Astrocyte (in vitro differentiated cells and primary cell): ENCODE data around the gene ARPC4. TPM values are rescaled to one million over a fixed set of nuclear protein-coding genes. Genes with fewer than 3 reads are reported as not detected.

Source experiments
- DNase-seq: peaks from one replicate; pipeline ENCODE4 v3.0.0-alpha.2; 2010; ENCODE audit warnings: low read depth
- FAIRE-seq: peaks from 2 replicates; lab custom pipeline; 2011; peaks lifted over from hg19 to GRCh38; lab: Jason Lieb, UNC
- H2AFZ ChIP-seq: 2 replicates; pipeline ENCODE4 v1.6.0; 2012; ENCODE audit warnings: low read depth, low read length, inconsistent platforms
- H3K27ac ChIP-seq: 2 replicates; pipeline ENCODE4 v1.5.1; 2011; ENCODE audit warnings: low read depth, low read length, inconsistent platforms
- H3K27me3 ChIP-seq: 2 replicates; pipeline ENCODE4 v1.6.0; 2011; ENCODE audit warnings: low read length, inconsistent platforms; ENCODE audit not compliant: insufficient read depth
- H3K36me3 ChIP-seq: 2 replicates; pipeline ENCODE4 v1.5.1; 2011; ENCODE audit warnings: low read length, inconsistent platforms; ENCODE audit not compliant: insufficient read depth
- H3K4me1 ChIP-seq: 2 replicates; pipeline ENCODE4 v1.5.1; 2011; ENCODE audit warnings: low read length, inconsistent platforms; ENCODE audit not compliant: insufficient read depth
- H3K4me2 ChIP-seq: 2 replicates; pipeline ENCODE4 v1.6.0; 2012; ENCODE audit warnings: low read length, inconsistent platforms
- H3K4me3 ChIP-seq: 2 replicates; pipeline ENCODE4 v1.5.1; 2011; ENCODE audit warnings: low read depth, mild to moderate bottlenecking, low read length, inconsistent platforms; ENCODE audit not compliant: insufficient read depth
- H3K79me2 ChIP-seq: 2 replicates; pipeline ENCODE4 v1.6.0; 2012; ENCODE audit warnings: mild to moderate bottlenecking, low read length, inconsistent platforms; ENCODE audit not compliant: insufficient read depth
- H3K9ac ChIP-seq: 2 replicates; pipeline ENCODE4 v1.6.0; 2012; ENCODE audit warnings: mild to moderate bottlenecking, low read length, inconsistent platforms
- H3K9me3 ChIP-seq: 2 replicates; pipeline ENCODE4 v1.5.1; 2012; ENCODE audit warnings: low read depth, mild to moderate bottlenecking, low read length, inconsistent platforms; ENCODE audit not compliant: insufficient read depth
- H4K20me1 ChIP-seq: 2 replicates; pipeline ENCODE4 v1.6.0; 2012; ENCODE audit warnings: low read length, inconsistent platforms; ENCODE audit not compliant: insufficient read depth
- H3K27ac Mint-ChIP-seq: one replicate; pipeline ENCODE4 v1.8.0; 2021; ENCODE audit warnings: mild to moderate bottlenecking, mixed read lengths; ENCODE audit not compliant: unreplicated experiment
- H3K27me3 Mint-ChIP-seq: one replicate; pipeline ENCODE4 v1.8.0; 2021; ENCODE audit warnings: low read depth, mixed read lengths; ENCODE audit not compliant: unreplicated experiment
- H3K36me3 Mint-ChIP-seq: one replicate; pipeline ENCODE4 v1.8.0; 2021; ENCODE audit warnings: low read depth, mixed read lengths; ENCODE audit not compliant: unreplicated experiment
- H3K4me1 Mint-ChIP-seq: one replicate; pipeline ENCODE4 v1.8.0; 2021; ENCODE audit warnings: low read depth, mixed read lengths; ENCODE audit not compliant: unreplicated experiment
- H3K4me3 Mint-ChIP-seq: one replicate; pipeline ENCODE4 v1.8.0; 2021; ENCODE audit warnings: mild to moderate bottlenecking, moderate library complexity, mixed read lengths; ENCODE audit not compliant: unreplicated experiment
- H3K9me3 Mint-ChIP-seq: one replicate; pipeline ENCODE4 v1.8.0; 2021; ENCODE audit warnings: mild to moderate bottlenecking, mixed read lengths; ENCODE audit not compliant: unreplicated experiment
- EZH2 ChIP-seq: IDR thresholded peaks from 2 replicates; pipeline ENCODE4 v1.6.1; 2012; ENCODE audit warnings: mild to moderate bottlenecking, low read length, inconsistent platforms; ENCODE audit not compliant: insufficient read depth
- total RNA-seq: library from RNA; stranded (reverse); gene quantifications from 2 replicates; pipeline ENCODE4 v1.2.1, GENCODE V29; 2021
- TF ChIP-seq, protein P1 (sequence below): IDR thresholded peaks from 2 replicates; pipeline ENCODE4 v1.5.1; 2011; ENCODE audit warnings: low read depth, mild to moderate bottlenecking, inconsistent platforms, low read length, moderate library complexity; ENCODE audit not compliant: insufficient read depth

The ARPC4 gene
- total RNA-seq, 1 donor from 2014 or later: 205 TPM

DNA sequence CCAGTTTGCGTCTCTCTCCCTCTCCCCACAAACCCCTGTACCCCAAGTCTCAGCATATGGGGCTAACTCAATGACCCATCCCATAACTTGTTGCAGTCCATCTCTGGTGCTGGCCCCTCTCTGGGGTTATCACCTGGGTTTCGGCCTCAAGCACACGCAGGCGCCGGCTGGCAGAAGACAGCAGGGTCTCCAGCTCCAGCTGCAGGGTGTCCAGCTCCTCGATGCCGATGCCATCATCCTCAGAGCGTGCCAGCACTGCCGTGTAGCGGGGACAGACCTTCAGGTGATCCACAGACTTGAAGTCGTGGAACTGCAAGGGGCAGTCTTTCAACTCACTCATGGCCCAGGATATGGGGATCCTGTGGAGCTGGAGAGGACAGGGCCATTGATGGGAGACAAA lies 1.8 kb upstream of the ARPC4 start:
- Histone ChIP-seq H3K27me3 (no peaks in the 10 kb centered on the region), H2AFZ (no peak overlapping the region), H3K9me3 (no peaks in the 10 kb centered on the region), H3K4me1 (peaks cover 15% of the 10 kb centered on the region), H3K4me3 (no peak overlapping the region), H3K27ac (no peak overlapping the region), H3K4me2 (peak overlapping the region; percentile 99), H3K36me3 (peaks cover 22% of the 10 kb centered on the region), H3K9ac (peak overlapping the region; percentile 97), H3K79me2 (peaks cover 51% of the 10 kb centered on the region), H4K20me1 (peaks cover 17% of the 10 kb centered on the region)
- H3K27me3 Mint-ChIP-seq: no peaks in the 10 kb centered on the region
- peaks cover 25% of the 10 kb centered on the region for H3K36me3 Mint-ChIP-seq
- FAIRE-seq (no peak), DNase-seq (no peak)
- H3K9me3 Mint-ChIP-seq: no peaks in the 10 kb centered on the region
- H3K4me1 Mint-ChIP-seq: peaks cover 28% of the 10 kb centered on the region
- no peak overlapping the region for H3K27ac Mint-ChIP-seq
- peak overlapping the region; percentile 96 for H3K4me3 Mint-ChIP-seq
- no peak for TF ChIP-seq EZH2
- TF ChIP-seq, protein P1, sequence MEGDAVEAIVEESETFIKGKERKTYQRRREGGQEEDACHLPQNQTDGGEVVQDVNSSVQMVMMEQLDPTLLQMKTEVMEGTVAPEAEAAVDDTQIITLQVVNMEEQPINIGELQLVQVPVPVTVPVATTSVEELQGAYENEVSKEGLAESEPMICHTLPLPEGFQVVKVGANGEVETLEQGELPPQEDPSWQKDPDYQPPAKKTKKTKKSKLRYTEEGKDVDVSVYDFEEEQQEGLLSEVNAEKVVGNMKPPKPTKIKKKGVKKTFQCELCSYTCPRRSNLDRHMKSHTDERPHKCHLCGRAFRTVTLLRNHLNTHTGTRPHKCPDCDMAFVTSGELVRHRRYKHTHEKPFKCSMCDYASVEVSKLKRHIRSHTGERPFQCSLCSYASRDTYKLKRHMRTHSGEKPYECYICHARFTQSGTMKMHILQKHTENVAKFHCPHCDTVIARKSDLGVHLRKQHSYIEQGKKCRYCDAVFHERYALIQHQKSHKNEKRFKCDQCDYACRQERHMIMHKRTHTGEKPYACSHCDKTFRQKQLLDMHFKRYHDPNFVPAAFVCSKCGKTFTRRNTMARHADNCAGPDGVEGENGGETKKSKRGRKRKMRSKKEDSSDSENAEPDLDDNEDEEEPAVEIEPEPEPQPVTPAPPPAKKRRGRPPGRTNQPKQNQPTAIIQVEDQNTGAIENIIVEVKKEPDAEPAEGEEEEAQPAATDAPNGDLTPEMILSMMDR: no peak

DNA sequence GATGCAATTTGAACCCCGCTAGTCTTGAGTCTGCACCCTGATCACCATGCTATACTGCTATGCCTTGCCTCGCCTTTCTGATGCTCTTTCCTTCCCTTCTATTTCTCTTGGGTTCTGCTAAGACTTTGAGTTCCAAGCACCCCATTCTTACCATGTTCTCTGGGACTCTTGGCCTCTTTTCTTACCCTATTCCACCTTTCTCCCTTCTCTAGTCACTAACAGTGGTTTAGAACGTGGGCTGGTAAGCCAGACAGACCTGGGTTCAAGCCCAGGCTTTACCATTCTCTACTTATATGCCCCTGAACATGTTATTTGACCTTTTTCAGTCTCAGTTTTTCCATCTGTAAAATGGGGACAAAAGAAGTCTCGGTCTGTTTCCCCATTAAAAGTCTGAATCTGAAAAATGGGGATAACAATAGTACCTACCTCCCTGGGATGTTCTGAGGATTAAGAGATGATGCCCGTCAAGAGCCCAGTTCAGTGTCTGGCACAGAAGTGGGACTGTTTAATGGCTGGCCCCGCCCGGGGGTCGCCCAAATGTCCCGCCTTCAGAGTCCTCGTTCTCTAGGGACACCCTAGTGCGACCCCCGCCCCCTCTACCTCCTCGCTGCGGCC lies 985 bp upstream of the ARPC4 start:
- Histone ChIP-seq H3K4me1 (peaks cover 15% of the 10 kb centered on the region), H3K79me2 (peaks cover 58% of the 10 kb centered on the region), H3K9ac (peak overlapping the region; percentile 97), H3K36me3 (peaks cover 15% of the 10 kb centered on the region), H4K20me1 (peaks cover 22% of the 10 kb centered on the region), H3K9me3 (no peaks in the 10 kb centered on the region), H3K27ac (peak overlapping the region; percentile 99), H3K4me2 (peak overlapping the region; percentile 99), H3K27me3 (no peaks in the 10 kb centered on the region), H3K4me3 (peak overlapping the region; percentile 93), H2AFZ (peak overlapping the region; percentile 61)
- Mint-ChIP-seq H3K27me3 (no peaks in the 10 kb centered on the region), H3K9me3 (no peaks in the 10 kb centered on the region), H3K4me3 (peak overlapping the region; percentile 96), H3K4me1 (peaks cover 32% of the 10 kb centered on the region), H3K27ac (peak overlapping the region; percentile 81), H3K36me3 (peaks cover 24% of the 10 kb centered on the region)
- FAIRE-seq: no peak
- no peak for DNase-seq
- TF ChIP-seq EZH2: no peak
- TF ChIP-seq, protein P1: no peak

DNA sequence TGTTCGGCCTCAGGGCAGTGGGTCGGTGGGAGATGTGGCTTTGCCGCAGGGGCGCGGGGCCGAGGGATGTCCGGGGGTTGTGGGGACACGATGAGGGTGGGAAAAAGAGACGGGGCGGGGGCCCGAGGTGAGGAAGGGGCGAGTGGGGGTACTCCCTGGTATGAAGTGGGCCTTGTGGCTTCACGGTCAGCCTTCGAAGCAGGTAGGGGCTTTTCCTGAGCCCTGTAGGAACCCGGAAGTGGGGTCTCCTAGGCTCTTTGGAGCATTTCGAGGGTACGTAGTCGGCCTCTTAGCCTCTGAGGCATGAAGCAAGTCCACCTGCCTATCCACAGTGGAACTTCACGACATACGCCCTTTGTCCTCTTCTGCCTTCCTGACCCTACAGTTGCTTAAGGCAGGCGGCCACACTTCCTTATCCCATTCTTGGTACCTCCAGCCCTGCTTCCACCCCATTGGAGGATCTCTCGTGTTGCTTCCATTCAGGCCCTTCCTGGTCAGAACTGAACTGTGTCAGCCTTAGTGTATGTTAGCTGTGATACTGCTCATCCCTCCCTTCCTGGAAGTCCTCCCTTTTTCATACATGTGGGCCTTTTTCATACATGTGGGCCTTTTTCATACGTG lies 389 bp downstream of the ARPC4 start:
- peak overlapping the region; percentile 99 for H3K27ac ChIP-seq
- peaks cover 72% of the 10 kb centered on the region for H3K79me2 ChIP-seq

More for the DNA sequence above, 389 bp downstream of the ARPC4 start:
- peak overlapping the region; percentile 99 for H3K4me2 ChIP-seq
- Mint-ChIP-seq H3K27ac (peak overlapping the region; percentile 100), H3K4me3 (peak overlapping the region; percentile 96), H3K9me3 (no peaks in the 10 kb centered on the region), H3K27me3 (no peaks in the 10 kb centered on the region), H3K4me1 (peaks cover 34% of the 10 kb centered on the region), H3K36me3 (peaks cover 28% of the 10 kb centered on the region)
- H3K27me3 ChIP-seq: no peaks in the 10 kb centered on the region
- peaks cover 15% of the 10 kb centered on the region for H3K4me1 ChIP-seq
- peak overlapping the region; percentile 21 for H2AFZ ChIP-seq
- H3K36me3 ChIP-seq: peaks cover 22% of the 10 kb centered on the region
- TF ChIP-seq, protein P1: no peak
- no peak for TF ChIP-seq EZH2
- FAIRE-seq: no peak
- DNase-seq: no peak
- peak overlapping the region; percentile 93 for H3K4me3 ChIP-seq
- H3K9ac ChIP-seq: peak overlapping the region; percentile 97
- no peaks in the 10 kb centered on the region for H3K9me3 ChIP-seq
- H4K20me1 ChIP-seq: peaks cover 36% of the 10 kb centered on the region
